A549 (cell line): ENCODE results near the gene GLOD4. TPM values are rescaled to one million over a fixed set of nuclear protein-coding genes. Genes with fewer than 3 reads are reported as not detected.

Source experiments
- ATAC-seq, 2 experiments: fragments of 200-7000 bp in 1 of 2; fragments of >200 bp in 1 of 2; cut with Nextera tagmentation in 1 of 2; cut with Tn5 transposase in 1 of 2; 3 replicates each; pipeline versions ENCODE4 v1.8.0 to v1.9.1; 2018 to 2020; ENCODE audit warnings: mild to moderate bottlenecking in 1 of 2, moderate library complexity in 1 of 2
- CTCF ChIA-PET: fragments of 300-600 bp; sonication (Branson Sonifier 250); formaldehyde crosslinking; extraction: SDS; loops from one replicate; lab custom pipeline; 2021; ENCODE audit warnings: antibody characterized with exemption, inconsistent platforms; lab: Yijun Ruan, JAX
- POLR2A ChIA-PET: fragments of 350-600 bp; formaldehyde crosslinking; extraction: SDS; loops from one replicate; lab custom pipeline; 2021; ENCODE audit warnings: antibody characterized with exemption, inconsistent platforms; lab: Yijun Ruan, JAX
- DNase-seq, 2 experiments: peaks; one replicate each; pipeline versions ENCODE4 v3.0.0 to v3.0.0-alpha.2; 2011 to 2016; ENCODE audit warnings: low read depth in 1 of 2, low spot score in 1 of 2
- FAIRE-seq: peaks from 2 replicates; lab custom pipeline; 2011; peaks lifted over from hg19 to GRCh38; lab: Jason Lieb, UNC
- H3K27ac ChIP-seq, 2 experiments: fragments of >200 bp; sonication (Bioruptor Twin); formaldehyde crosslinking; 3 replicates each; pipeline ENCODE4 v1.5.1; 2016 to 2017
- H3K4me1 ChIP-seq: fragments of >200 bp; sonication (Bioruptor Twin); formaldehyde crosslinking; 3 replicates; pipeline ENCODE4 v1.6.1; 2016
- H3K4me2 ChIP-seq: fragments of >200 bp; sonication (Bioruptor Twin); formaldehyde crosslinking; 3 replicates; pipeline ENCODE4 v1.6.1; 2016
- H3K4me3 ChIP-seq: fragments of >200 bp; sonication (Bioruptor Twin); formaldehyde crosslinking; 3 replicates; pipeline ENCODE4 v1.5.1; 2016
- H3K9me3 ChIP-seq: fragments of >200 bp; sonication (Bioruptor Twin); formaldehyde crosslinking; 3 replicates; pipeline ENCODE4 v1.6.1; 2016
- BCL3 ChIP-seq: fragments of >200 bp; sonication (Bioruptor Twin); formaldehyde crosslinking; IDR thresholded peaks from 3 replicates; pipeline ENCODE4 v1.6.1; 2016
- BHLHE40 ChIP-seq: IDR thresholded peaks from 2 replicates; pipeline ENCODE4 v1.6.1; 2012; ENCODE audit warnings: low read depth, low read length, inconsistent platforms
- CBX2 ChIP-seq: fragments of 200-600 bp; sonication (generic); IDR thresholded peaks from 2 replicates; pipeline ENCODE4 v1.6.1; 2016; ENCODE audit warnings: low read depth, mild to moderate bottlenecking, borderline replicate concordance
- CBX8 ChIP-seq: fragments of 200-600 bp; sonication (generic); IDR thresholded peaks from 2 replicates; pipeline ENCODE4 v1.6.1; 2016
- CHD2 ChIP-seq: fragments of 150-350 bp; IDR thresholded peaks from 2 replicates; pipeline ENCODE4 v1.6.1; 2014; ENCODE audit warnings: low read length; ENCODE audit not compliant: partially characterized antibody
- CHD4 ChIP-seq: fragments of 200-600 bp; sonication (generic); IDR thresholded peaks from 2 replicates; pipeline ENCODE4 v1.6.1; 2016; ENCODE audit warnings: antibody characterized with exemption, mild to moderate bottlenecking, borderline replicate concordance
- CTCF ChIP-seq: fragments of >200 bp; sonication (Bioruptor Twin); formaldehyde crosslinking; IDR thresholded peaks from 3 replicates; pipeline ENCODE4 v1.5.1; 2016
- E2F6 ChIP-seq: IDR thresholded peaks from 2 replicates; pipeline ENCODE4 v1.6.1; 2012; ENCODE audit warnings: low read depth, borderline replicate concordance
- EHF ChIP-seq: fragments of 250-450 bp; sonication (Bioruptor Pico); IDR thresholded peaks from 2 replicates; pipeline ENCODE4 v1.5.0; 2020; ENCODE audit warnings: mild to moderate bottlenecking
- EP300 ChIP-seq, 2 experiments: fragments of >200 bp; sonication (Bioruptor Twin); formaldehyde crosslinking; IDR thresholded peaks; 2 replicates in 1 of 2; 3 replicates in 1 of 2; pipeline ENCODE4 v1.6.1; 2016 to 2017
- ESRRA ChIP-seq: fragments of 150-350 bp; IDR thresholded peaks from 2 replicates; pipeline ENCODE4 v1.6.1; 2014; ENCODE audit warnings: mild to moderate bottlenecking, low read length, borderline replicate concordance
- FOXS1 ChIP-seq: fragments of 250-450 bp; sonication (Bioruptor Pico); IDR thresholded peaks from 2 replicates; pipeline ENCODE4 v1.5.0; 2020; ENCODE audit warnings: mild to moderate bottlenecking, moderate library complexity
- GATA3 ChIP-seq: IDR thresholded peaks from 2 replicates; pipeline ENCODE4 v1.6.1; 2012; ENCODE audit warnings: borderline replicate concordance
- HDAC2 ChIP-seq: fragments of 200-600 bp; sonication (generic); IDR thresholded peaks from 2 replicates; pipeline ENCODE4 v1.6.1; 2016
- HEYL ChIP-seq: fragments of 250-450 bp; sonication (Bioruptor Pico); IDR thresholded peaks from 2 replicates; pipeline ENCODE4 v1.8.0; 2021; ENCODE audit warnings: mild to moderate bottlenecking, moderate library complexity
- HMGXB4 ChIP-seq: fragments of 250-450 bp; sonication (Bioruptor Pico); IDR thresholded peaks from 2 replicates; pipeline ENCODE4 v1.5.0; 2021; ENCODE audit warnings: mild to moderate bottlenecking, moderate library complexity, borderline replicate concordance
- KDM5A ChIP-seq: fragments of 200-600 bp; sonication (generic); IDR thresholded peaks from 2 replicates; pipeline ENCODE4 v1.6.1; 2016; ENCODE audit warnings: antibody characterized with exemption, mild to moderate bottlenecking
- MAFK ChIP-seq: fragments of 450-650 bp; IDR thresholded peaks from 2 replicates; pipeline ENCODE4 v1.6.1; 2014; ENCODE audit not compliant: partially characterized antibody
- MAZ ChIP-seq: fragments of 150-350 bp; IDR thresholded peaks from 2 replicates; pipeline ENCODE4 v1.6.1; 2014; ENCODE audit warnings: antibody characterized with exemption, low read depth, low read length, borderline replicate concordance
- MYC ChIP-seq: IDR thresholded peaks from 2 replicates; pipeline ENCODE4 v1.6.1; 2012; ENCODE audit warnings: mild to moderate bottlenecking, inconsistent platforms, low read length, improper control_type of control experiment, borderline replicate concordance
- POLR2AphosphoS2 ChIP-seq: conservative IDR thresholded peaks from 2 replicates; pipeline ENCODE4 v1.6.1; 2012; ENCODE audit warnings: low read length, improper control_type of control experiment, inconsistent platforms
- RCOR1 ChIP-seq: fragments of 150-350 bp; IDR thresholded peaks from 2 replicates; pipeline ENCODE4 v1.6.1; 2014; ENCODE audit warnings: antibody characterized with exemption, low read length, low read depth
- REST ChIP-seq: fragments of 200-600 bp; sonication (generic); IDR thresholded peaks from 2 replicates; pipeline ENCODE4 v1.6.1; 2016; ENCODE audit warnings: antibody characterized with exemption, mild to moderate bottlenecking, moderate library complexity
- SMC3 ChIP-seq: fragments of >200 bp; sonication (Bioruptor Twin); formaldehyde crosslinking; IDR thresholded peaks from 3 replicates; pipeline ENCODE4 v1.6.1; 2018; ENCODE audit warnings: inconsistent platforms
- WGBS: methylation state at CpG from one replicate; pipeline ENCODE4 v1.1.6; 2017; ENCODE audit errors: missing lambda C conversion rate; 5-methylcytosine and 5-hydroxymethylcytosine counted together
- polyA plus RNA-seq, 4 experiments: library from polyadenylated mRNA; depleted of rRNA in 3 of 4; stranded (reverse); fragments of >200 nt; fragmentation: RNase III in 1 of 4; extraction: RNeasy Plus Mini Kit Qiagen cat#74134 plus additional on column Dnase treatment in 1 of 4; gene quantifications; 2 replicates in 3 of 4; 3 replicates in 1 of 4; pipeline ENCODE4 v1.2.3, GENCODE V29; 2011 to 2017

Gene GLOD4
- polyA plus RNA-seq, 2 of the 4 experiments (the other 2 are of a cell fraction) = 133 to 141 TPM

GRCh38 chr17:744937-745336 lies 37.1 kb downstream of the GLOD4 start:
- 79% methylated on average over 9 of the region's 9 CpGs for WGBS
- ATAC-seq (no peak), DNase-seq (no peak), FAIRE-seq (no peak)
- TF ChIP-seq MAFK = no peak
- TF ChIP-seq EHF = no peak
- no peak for TF ChIP-seq KDM5A
- TF ChIP-seq CHD2 = no peak
- TF ChIP-seq EP300 (IDR thresholded peaks at IDR 0.05) = no peak
- no peak for TF ChIP-seq CTCF
- TF ChIP-seq FOXS1 = no peak
- no peak overlapping the region for H3K4me2 ChIP-seq
- H3K4me3 ChIP-seq = no peak overlapping the region
- ChIA-PET POLR2A (interaction anchor here (1.2 kb wide), 1 partner anchor 37 kb away, joined by 3 read pairs; the partner anchor contains the start of genes GLOD4 and MRM3), CTCF (interaction anchor here (0.5 to 4.5 kb wide), 11 partner anchors 8 to 334 kb away, joined by 3 to 21 read pairs (median 4); partner anchors contain the start of genes NXN and TIMM22)
- no peaks in the 10 kb centered on the region for H3K4me1 ChIP-seq
- no peak overlapping the region for H3K27ac ChIP-seq
- no peaks in the 10 kb centered on the region for H3K9me3 ChIP-seq

DNA sequence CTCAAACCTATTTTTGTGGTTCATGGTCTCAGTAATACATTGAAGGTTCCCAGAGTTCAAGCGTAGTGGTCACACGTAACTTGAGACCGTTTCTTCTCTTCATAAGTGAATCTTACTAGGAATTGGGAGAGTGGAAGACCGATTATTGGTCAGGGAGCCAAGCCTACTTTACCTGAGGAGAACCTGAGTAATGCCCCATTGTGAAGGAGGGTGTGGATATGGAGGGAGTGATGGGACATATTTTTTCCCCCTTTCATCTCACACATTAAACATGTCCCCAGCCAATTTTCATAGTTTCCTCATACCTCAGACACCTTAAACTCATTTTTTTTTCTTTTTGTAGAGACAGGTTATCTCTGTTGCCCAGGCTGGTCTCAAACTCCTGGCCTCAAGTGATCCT lies 38.9 kb downstream of the GLOD4 start:
- no peak overlapping the region for H3K27ac ChIP-seq
- TF ChIP-seq ESRRA = no peak
- TF ChIP-seq BCL3 = no peak
- no peak for TF ChIP-seq CBX2
- TF ChIP-seq SMC3 = no peak
- TF ChIP-seq BHLHE40 = no peak
- no peak for TF ChIP-seq CHD2
- no peak for TF ChIP-seq POLR2AphosphoS2
- TF ChIP-seq REST = no peak
- TF ChIP-seq HMGXB4 (CRISPR knock-in tag) = no peak
- TF ChIP-seq EHF = no peak
- TF ChIP-seq HEYL (CRISPR knock-in tag) = no peak
- no peak for TF ChIP-seq HDAC2
- no peak for TF ChIP-seq MYC
- no peak for TF ChIP-seq GATA3
- no peak for TF ChIP-seq MAZ
- no peak for TF ChIP-seq RCOR1
- TF ChIP-seq E2F6 = no peak
- TF ChIP-seq CHD4 = no peak
- no peak for TF ChIP-seq CBX8
- TF ChIP-seq, all 56 proteins: peak for 0
- ChIA-PET CTCF (interaction anchor here (0.6 to 4.5 kb wide), 3 partner anchors 8 to 237 kb away, joined by 3 to 21 read pairs (median 14); partner anchors contain the start of gene NXN), POLR2A (no interaction called here)
- WGBS = 93% methylated on average over 4 of the region's 4 CpGs
- FAIRE-seq (no peak), ATAC-seq (no peak), DNase-seq (no peak)
- H3K9me3 ChIP-seq = no peaks in the 10 kb centered on the region
- H3K4me1 ChIP-seq = no peaks in the 10 kb centered on the region
- no peak overlapping the region for H3K4me2 ChIP-seq
- H3K4me3 ChIP-seq = no peak overlapping the region
